Transverse colon (tissue), 4 donors: Measurements from ENCODE around the gene RBCK1. TPM values are rescaled to one million over a fixed set of nuclear protein-coding genes. Genes with fewer than 3 reads are reported as not detected.
A peak's percentile ranks its signal among the peaks of the same experiment; 100 is the strongest.

Experiments
- DNase-seq: peaks from one replicate; pipeline ENCODE4 v3.0.0-alpha.2; 2019
- H3K27ac ChIP-seq, 4 donors: fragments of 200-600 bp; sonication (generic); 2 replicates each; pipeline ENCODE4 v1.5.1; 2016 to 2018; ENCODE audit warnings: inconsistent platforms in 4 of 4
- H3K27me3 ChIP-seq: fragments of 200-600 bp; sonication (generic); 2 replicates; pipeline ENCODE4 v1.5.1; 2017; ENCODE audit warnings: inconsistent platforms
- H3K36me3 ChIP-seq, 4 donors: fragments of 200-600 bp; sonication (generic); 2 replicates each; pipeline ENCODE4 v1.5.1; 2017 to 2019; ENCODE audit warnings: inconsistent platforms in 4 of 4
- H3K4me1 ChIP-seq, 4 donors: fragments of 200-600 bp; sonication (generic); 2 replicates each; pipeline ENCODE4 v1.5.1; 2017 to 2020; ENCODE audit warnings: inconsistent platforms in 4 of 4
- H3K4me3 ChIP-seq, 4 donors: fragments of 200-600 bp; sonication (generic); 1 replicate in 1 of 4; 2 replicates in 3 of 4; pipeline versions ENCODE4 v1.5.1 to v1.6.1; 2017 to 2019; ENCODE audit warnings: inconsistent platforms in 4 of 4
- H3K9me3 ChIP-seq, 2 donors: fragments of 200-600 bp; sonication (generic); 2 replicates each; pipeline ENCODE4 v1.5.1; 2017 to 2019; ENCODE audit warnings: inconsistent platforms in 2 of 2
- EP300 ChIP-seq: sonication (generic); formaldehyde crosslinking; IDR thresholded peaks from one replicate; pipeline ENCODE4 v1.6.1; 2017; ENCODE audit warnings: antibody characterized with exemption, low read depth
- POLR2A ChIP-seq: fragments of 450-650 bp; IDR thresholded peaks from one replicate; pipeline ENCODE4 v1.6.1; 2016; ENCODE audit warnings: antibody characterized with exemption, mild to moderate bottlenecking, moderate library complexity
- POLR2AphosphoS5 ChIP-seq, 3 donors: sonication (generic); formaldehyde crosslinking; IDR thresholded peaks; one replicate each; pipeline ENCODE4 v1.6.1; 2016; ENCODE audit warnings: antibody characterized with exemption in 3 of 3
- WGBS, 2 donors: methylation state at CpG; one replicate each; pipeline ENCODE4 v1.1.5; 2018; ENCODE audit warnings: low coverage in 1 of 2; 5-methylcytosine and 5-hydroxymethylcytosine counted together
- in situ Hi-C, 4 donors: fragments of 200-750 bp; cut with MboI; loops; one replicate each; pipeline versions ENCODE4 v1.15.0 to v1.15.1; 2017; ENCODE audit warnings: low sequenced_read_pairs in 3 of 4, low pct_ligation_motif_present in 1 of 4, low pct_unique_long_range_greater_than_20kb in 1 of 4
- intact Hi-C: fragments of 100-400 bp; cut with DNase I; formaldehyde crosslinking; loops from one replicate; pipeline ENCODE4 v1.15.1; 2023; ENCODE audit warnings: low total_unique reads
- total RNA-seq, 4 donors: library from RNA; depleted of rRNA; stranded (reverse); fragments of >200 nt; gene quantifications; one replicate each; pipeline ENCODE4 v1.1.0, GENCODE V29; 2016
- TF ChIP-seq, protein P1 (sequence below), 5 experiments: fragments of 200-600 bp in 3 of 5; fragments of 450-650 bp in 2 of 5; sonication (generic) in 3 of 5; IDR thresholded peaks; 1 replicate in 2 of 5; 2 replicates in 3 of 5; pipeline ENCODE4 v1.5.1; 2016 to 2017; ENCODE audit warnings: antibody characterized with exemption in 5 of 5, inconsistent platforms in 3 of 5, mild to moderate bottlenecking in 2 of 5, moderate library complexity in 1 of 5

Gene RBCK1
- total RNA-seq, 4 donors from 2014 or later, result 101 to 152 (median 110) TPM

DNA sequence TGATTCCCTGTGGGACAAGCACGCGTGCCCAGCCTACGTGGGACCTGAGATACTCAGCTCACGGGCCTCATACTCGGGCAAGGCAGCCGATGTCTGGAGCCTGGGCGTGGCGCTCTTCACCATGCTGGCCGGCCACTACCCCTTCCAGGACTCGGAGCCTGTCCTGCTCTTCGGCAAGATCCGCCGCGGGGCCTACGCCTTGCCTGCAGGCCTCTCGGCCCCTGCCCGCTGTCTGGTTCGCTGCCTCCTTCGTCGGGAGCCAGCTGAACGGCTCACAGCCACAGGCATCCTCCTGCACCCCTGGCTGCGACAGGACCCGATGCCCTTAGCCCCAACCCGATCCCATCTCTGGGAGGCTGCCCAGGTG, 11.9 kb upstream of the RBCK1 start:
- DNase-seq, result no peak
- Histone ChIP-seq H3K4me3 (no peak overlapping the region), H3K27ac (no peak overlapping the region), H3K27me3 (no peaks in the 10 kb centered on the region), H3K4me1 (peaks cover 0 to 8% (median 0%) of the 10 kb centered on the region in 4 donors), H3K9me3 (no peaks in the 10 kb centered on the region), H3K36me3 (no peaks in the 10 kb centered on the region)
- 94% methylated on average over 22 of the region's 24 CpGs; no CpG with 5 or more reads in 1 of the 2 donors for WGBS, 2 donors
- in situ Hi-C loops (no loop called here), intact Hi-C loops (no loop called here)
- TF ChIP-seq POLR2AphosphoS5 (IDR thresholded peaks at IDR 0.05) (no peak), POLR2A (no peak), EP300 (no peak)
- TF ChIP-seq, protein P1, sequence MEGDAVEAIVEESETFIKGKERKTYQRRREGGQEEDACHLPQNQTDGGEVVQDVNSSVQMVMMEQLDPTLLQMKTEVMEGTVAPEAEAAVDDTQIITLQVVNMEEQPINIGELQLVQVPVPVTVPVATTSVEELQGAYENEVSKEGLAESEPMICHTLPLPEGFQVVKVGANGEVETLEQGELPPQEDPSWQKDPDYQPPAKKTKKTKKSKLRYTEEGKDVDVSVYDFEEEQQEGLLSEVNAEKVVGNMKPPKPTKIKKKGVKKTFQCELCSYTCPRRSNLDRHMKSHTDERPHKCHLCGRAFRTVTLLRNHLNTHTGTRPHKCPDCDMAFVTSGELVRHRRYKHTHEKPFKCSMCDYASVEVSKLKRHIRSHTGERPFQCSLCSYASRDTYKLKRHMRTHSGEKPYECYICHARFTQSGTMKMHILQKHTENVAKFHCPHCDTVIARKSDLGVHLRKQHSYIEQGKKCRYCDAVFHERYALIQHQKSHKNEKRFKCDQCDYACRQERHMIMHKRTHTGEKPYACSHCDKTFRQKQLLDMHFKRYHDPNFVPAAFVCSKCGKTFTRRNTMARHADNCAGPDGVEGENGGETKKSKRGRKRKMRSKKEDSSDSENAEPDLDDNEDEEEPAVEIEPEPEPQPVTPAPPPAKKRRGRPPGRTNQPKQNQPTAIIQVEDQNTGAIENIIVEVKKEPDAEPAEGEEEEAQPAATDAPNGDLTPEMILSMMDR (IDR thresholded peaks at IDR 0.05), result no peak

DNA sequence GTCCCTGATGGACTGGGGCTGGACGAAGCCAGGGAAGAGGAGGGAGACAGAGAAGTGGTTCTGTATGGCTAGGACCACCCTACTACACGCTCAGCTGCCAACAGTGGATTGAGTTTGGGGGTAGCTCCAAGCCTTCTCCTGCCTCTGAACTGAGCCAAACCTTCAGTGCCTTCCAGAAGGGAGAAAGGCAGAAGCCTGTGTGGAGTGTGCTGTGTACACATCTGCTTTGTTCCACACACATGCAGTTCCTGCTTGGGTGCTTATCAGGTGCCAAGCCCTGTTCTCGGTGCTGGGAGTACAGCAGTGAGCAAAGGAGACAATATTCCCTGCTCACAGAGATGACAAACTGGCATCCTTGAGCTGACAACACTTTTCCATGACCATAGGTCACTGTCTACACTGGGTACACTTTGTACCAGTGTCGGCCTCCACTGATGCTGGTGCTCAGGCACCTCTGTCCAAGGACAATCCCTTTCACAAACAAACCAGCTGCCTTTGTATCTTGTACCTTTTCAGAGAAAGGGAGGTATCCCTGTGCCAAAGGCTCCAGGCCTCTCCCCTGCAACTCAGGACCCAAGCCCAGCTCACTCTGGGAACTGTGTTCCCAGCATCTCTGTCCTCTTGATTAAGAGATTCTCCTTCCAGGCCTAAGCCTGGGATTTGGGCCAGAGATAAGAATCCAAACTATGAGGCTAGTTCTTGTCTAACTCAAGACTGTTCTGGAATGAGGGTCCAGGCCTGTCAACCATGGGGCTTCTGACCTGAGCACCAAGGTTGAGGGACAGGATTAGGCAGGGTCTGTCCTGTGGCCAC, 11.3 kb upstream of the RBCK1 start:
- WGBS, 2 donors, result 80 to 81% methylated on average over 1 to 4 of the region's 4 CpGs

DNA sequence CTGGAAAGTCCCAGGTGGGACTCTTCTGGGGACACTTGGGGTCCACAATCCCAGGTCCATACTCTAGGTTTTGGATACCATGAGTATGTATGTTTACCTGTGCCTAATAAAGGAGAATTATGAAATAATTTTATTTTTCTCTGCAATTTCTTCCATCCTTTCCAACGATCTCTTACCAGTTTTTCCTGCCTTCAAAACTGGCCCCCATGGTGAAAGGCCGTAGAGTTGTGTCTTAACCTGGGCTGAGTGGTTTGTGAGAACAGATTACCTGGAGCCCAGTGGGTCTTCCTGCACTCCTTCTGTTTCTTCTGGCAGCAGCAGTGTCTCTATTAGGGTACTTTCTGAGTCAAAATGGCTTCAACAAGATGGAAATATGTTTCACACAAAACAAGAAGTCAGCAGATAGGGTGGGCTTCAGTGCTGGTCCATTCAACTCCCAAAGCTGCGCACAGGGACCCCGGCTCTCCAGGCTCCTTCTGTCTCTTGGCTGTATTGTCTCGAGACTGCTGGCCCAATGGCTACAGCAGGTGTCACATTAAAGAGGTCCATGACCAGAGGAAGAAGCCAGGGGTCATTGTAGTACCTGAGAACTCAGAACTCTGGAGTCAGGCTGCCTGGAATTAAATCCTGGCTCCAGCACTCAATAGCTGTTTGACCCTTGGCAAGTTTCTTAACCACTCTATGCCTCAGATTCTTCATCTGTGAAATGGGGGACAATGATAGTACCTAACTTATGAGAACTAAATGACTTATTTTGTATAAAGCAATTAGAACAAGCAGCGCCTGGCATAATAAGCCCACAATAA, 10.5 kb upstream of the RBCK1 start:
- 86 to 100% methylated on average over 1 to 6 of the region's 6 CpGs for WGBS, 2 donors
- H3K27ac ChIP-seq, result no peak overlapping the region
- intact Hi-C loops, result no loop called here

More for the DNA sequence above, 11.3 kb upstream of the RBCK1 start:
- no peaks in the 10 kb centered on the region for H3K36me3 ChIP-seq
- no peaks in the 10 kb centered on the region for H3K27me3 ChIP-seq
- DNase-seq, result no peak
- intact Hi-C loops (no loop called here), in situ Hi-C loops (no loop called here)
- no peak overlapping the region for H3K4me3 ChIP-seq
- TF ChIP-seq, protein P1 (IDR thresholded peaks at IDR 0.05), result no peak
- TF ChIP-seq POLR2AphosphoS5 (IDR thresholded peaks at IDR 0.05) (peak in 1 of 3 donors; percentile 4), POLR2A (no peak), EP300 (no peak)
- H3K27ac ChIP-seq, result no peak overlapping the region
- peaks cover 0 to 9% (median 0%) of the 10 kb centered on the region in 4 donors for H3K4me1 ChIP-seq
- H3K9me3 ChIP-seq, result no peaks in the 10 kb centered on the region

More for the DNA sequence above, 10.5 kb upstream of the RBCK1 start:
- H3K4me1 ChIP-seq, result peaks cover 0 to 9% (median 0%) of the 10 kb centered on the region in 4 donors
- no peaks in the 10 kb centered on the region for H3K9me3 ChIP-seq
- H3K27me3 ChIP-seq, result no peaks in the 10 kb centered on the region
- TF ChIP-seq POLR2AphosphoS5 (IDR thresholded peaks at IDR 0.05), result no peak
- TF ChIP-seq, protein P1 (IDR thresholded peaks at IDR 0.05), result no peak
- no peak for TF ChIP-seq POLR2A
- no peak for TF ChIP-seq EP300
- in situ Hi-C loops, result no loop called here
- no peak for DNase-seq
- no peak overlapping the region for H3K4me3 ChIP-seq
- H3K36me3 ChIP-seq, result no peaks in the 10 kb centered on the region
